ENCODE results near the gene CLRN3.

The CLRN3 gene

GRCh38 chr10:127899766-127900387 lies 7.1 kb upstream of the CLRN3 start:
- DNase-seq (ENCODE audit: low read depth): no peak

GRCh38 chr10:127897177-127897576 lies 4.4 kb upstream of the CLRN3 start:
- no peak for DNase-seq (ENCODE audit: low read depth)

- DNase-seq (ENCODE audit: low read depth): no peak
These were observed 3.8 kb upstream of the CLRN3 start for GRCh38 chr10:127896590-127896989.

- no peak for DNase-seq (ENCODE audit: low read depth)
These were observed 1.4 kb upstream of the CLRN3 start for GRCh38 chr10:127894146-127894545.

- no peak for DNase-seq (ENCODE audit: low read depth)
These were observed 1.9 kb downstream of the CLRN3 start for GRCh38 chr10:127890832-127891334.

- DNase-seq (ENCODE audit: low read depth): no peak
These were observed 2.5 kb downstream of the CLRN3 start for GRCh38 chr10:127890216-127890615.

GRCh38 chr10:127889605-127890195 lies 3.0 kb downstream of the CLRN3 start:
- DNase-seq (ENCODE audit: low read depth): no peak

- no peak for DNase-seq (ENCODE audit: low read depth)
These were observed 4.0 kb downstream of the CLRN3 start for GRCh38 chr10:127888521-127889312.

- no peak for DNase-seq (ENCODE audit: low read depth)
These were observed 5.0 kb downstream of the CLRN3 start for GRCh38 chr10:127887541-127888415.

- DNase-seq (ENCODE audit: low read depth): no peak
These were observed 6.2 kb downstream of the CLRN3 start for GRCh38 chr10:127886371-127887051.

GRCh38 chr10:127884501-127884900 lies 8.2 kb downstream of the CLRN3 start:
- DNase-seq (ENCODE audit: low read depth): no peak

GRCh38 chr10:127883516-127883915 lies 9.2 kb downstream of the CLRN3 start:
- no peak for DNase-seq (ENCODE audit: low read depth)

- DNase-seq (ENCODE audit: low read depth): no peak
These were observed 9.8 kb downstream of the CLRN3 start for GRCh38 chr10:127882801-127883459.

- no peak for DNase-seq (ENCODE audit: low read depth)
These were observed 10.3 kb downstream of the CLRN3 start for GRCh38 chr10:127882391-127882790.

GRCh38 chr10:127881262-127881661 lies 11.5 kb downstream of the CLRN3 start:
- no peak for DNase-seq (ENCODE audit: low read depth)

- DNase-seq (ENCODE audit: low read depth): no peak
These were observed 12.2 kb downstream of the CLRN3 start for GRCh38 chr10:127880557-127880956.

- DNase-seq (ENCODE audit: low read depth): no peak
These were observed 14.2 kb downstream of the CLRN3 start for GRCh38 chr10:127878475-127879055.

- no peak for DNase-seq (ENCODE audit: low read depth)
These were observed 15.0 kb downstream of the CLRN3 start for GRCh38 chr10:127877699-127878098.

- DNase-seq (ENCODE audit: low read depth): no peak
These were observed 15.6 kb downstream of the CLRN3 start for GRCh38 chr10:127877116-127877515.

- DNase-seq (ENCODE audit: low read depth): no peak
These were observed 16.8 kb downstream of the CLRN3 start for GRCh38 chr10:127875916-127876315.

GRCh38 chr10:127875449-127875765 lies 17.3 kb downstream of the CLRN3 start:
- no peak for DNase-seq (ENCODE audit: low read depth)

Measured in stimulated activated CD8-positive, alpha-beta memory T cell treated with anti-CD3 and anti-CD28 coated beads, Interleukin-15, amount 100 ng/mL, for 1 hour (primary cell).